Endothelial cell of umbilical vein (primary cell): ENCODE data around the gene LY6G6C. TPM values are rescaled to one million over a fixed set of nuclear protein-coding genes. Genes with fewer than 3 reads are reported as not detected.

Experiments used
- BruUV-seq: library from RNA; stranded (reverse); fragments of 400-500 nt; replicated peaks from 2 replicates; lab custom pipeline; 2021; lab: Mats Ljungman, UMichigan
- CTCF ChIA-PET: fragments of 300-600, 350-600 bp; sonication (Branson Sonifier 250); formaldehyde crosslinking; loops from one replicate; lab custom pipeline; 2021; ENCODE audit warnings: antibody characterized with exemption, inconsistent platforms; lab: Charles Lee
- POLR2A ChIA-PET: fragments of 300-600, 350-600 bp; sonication (Branson Sonifier 250); formaldehyde crosslinking; loops from one replicate; lab custom pipeline; 2021; ENCODE audit warnings: antibody characterized with exemption, inconsistent platforms; lab: Charles Lee
- DNase-seq: peaks from one replicate; pipeline ENCODE4 v3.0.0-alpha.2; 2011; ENCODE audit warnings: low read depth, low spot score
- FAIRE-seq: peaks from 2 replicates; lab custom pipeline; 2011; peaks lifted over from hg19 to GRCh38; lab: Jason Lieb, UNC
- H2AFZ ChIP-seq: 2 replicates; pipeline ENCODE4 v1.6.0; 2012; ENCODE audit warnings: low read depth, low read length, control low read depth, inconsistent platforms
- H3K27ac ChIP-seq: 2 replicates; pipeline ENCODE4 v1.5.1; 2011; ENCODE audit warnings: low read depth, mild to moderate bottlenecking, control low read depth, low read length, moderate library complexity; ENCODE audit not compliant: insufficient read depth
- H3K27me3 ChIP-seq, 2 experiments: 2 replicates each; pipeline versions ENCODE4 v1.6.0 to v1.6.1; 2011; ENCODE audit warnings: low read length in 2 of 2, mixed read lengths in 1 of 2; ENCODE audit not compliant: control insufficient read depth in 2 of 2, insufficient read depth in 2 of 2
- H3K36me3 ChIP-seq, 2 experiments: 2 replicates in 1 of 2; 3 replicates in 1 of 2; pipeline ENCODE4 v1.5.1; 2011; ENCODE audit warnings: low read length in 2 of 2, mild to moderate bottlenecking in 1 of 2, moderate library complexity in 1 of 2; ENCODE audit not compliant: control insufficient read depth in 2 of 2, insufficient read depth in 2 of 2; ENCODE audit errors: extremely low read depth in 1 of 2
- H3K4me1 ChIP-seq: 3 replicates; pipeline ENCODE4 v1.5.1; 2011; ENCODE audit warnings: mild to moderate bottlenecking, low read length; ENCODE audit not compliant: control insufficient read depth, insufficient read depth; ENCODE audit errors: extremely low read depth
- H3K4me2 ChIP-seq: 2 replicates; pipeline ENCODE4 v1.6.1; 2011; ENCODE audit warnings: low read length, control low read depth, mixed read lengths; ENCODE audit not compliant: insufficient read depth
- H3K4me3 ChIP-seq, 3 experiments: fragments of 200-600 bp in 1 of 3; sonication (generic), shearing (Covaris generic) in 1 of 3; replicated peaks in 1 of 3; 2 replicates each; pipeline ENCODE4 v1.5.1; 2011 to 2016; ENCODE audit warnings: control low read depth in 3 of 3, low read length in 3 of 3, mild to moderate bottlenecking in 2 of 3, inconsistent platforms in 1 of 3, low read depth in 1 of 3, moderate library complexity in 1 of 3; ENCODE audit not compliant: insufficient read depth in 1 of 3
- H3K79me2 ChIP-seq: 2 replicates; pipeline ENCODE4 v1.6.0; 2012; ENCODE audit warnings: low read length, inconsistent platforms; ENCODE audit not compliant: control insufficient read depth, insufficient read depth
- H3K9ac ChIP-seq: replicated peaks from 2 replicates; pipeline ENCODE3; 2011; ENCODE audit warnings: low read length, control low read depth; ENCODE audit not compliant: insufficient read depth; ENCODE audit errors: extremely low read depth
- H3K9me1 ChIP-seq: replicated peaks from 3 replicates; pipeline ENCODE4 v1.6.0; 2011; ENCODE audit warnings: mild to moderate bottlenecking, low read length; ENCODE audit not compliant: control insufficient read depth, insufficient read depth; ENCODE audit errors: extremely low read depth
- H3K9me3 ChIP-seq: replicated peaks from 2 replicates; pipeline ENCODE4 v1.5.1; 2012; ENCODE audit warnings: low read length, inconsistent platforms; ENCODE audit not compliant: control insufficient read depth, insufficient read depth
- H4K20me1 ChIP-seq: replicated peaks from 2 replicates; pipeline ENCODE3; 2011; ENCODE audit warnings: mild to moderate bottlenecking, low read length; ENCODE audit not compliant: control insufficient read depth, insufficient read depth; ENCODE audit errors: extremely low read depth
- CTCF ChIP-seq, 2 donors: IDR thresholded peaks; 1 replicate in 1 of 2; 2 replicates in 1 of 2; pipeline ENCODE4 v1.5.1; 2011; ENCODE audit warnings: low read length in 2 of 2, mild to moderate bottlenecking in 2 of 2, moderate library complexity in 2 of 2, control low read depth in 1 of 2, inconsistent platforms in 1 of 2, low read depth in 1 of 2; ENCODE audit not compliant: insufficient read depth in 1 of 2; ENCODE audit errors: extremely low read depth in 1 of 2
- EZH2 ChIP-seq: IDR thresholded peaks from 2 replicates; pipeline ENCODE4 v1.6.1; 2012; ENCODE audit warnings: borderline replicate concordance, low read depth, mild to moderate bottlenecking, moderate library complexity, low read length, inconsistent platforms; ENCODE audit not compliant: severe bottlenecking
- FOS ChIP-seq: IDR thresholded peaks from 2 replicates; pipeline ENCODE4 v1.6.1; 2011; ENCODE audit warnings: mild to moderate bottlenecking, low read length, moderate library complexity, borderline replicate concordance; ENCODE audit not compliant: insufficient read depth
- GATA2 ChIP-seq: IDR thresholded peaks from 2 replicates; pipeline ENCODE4 v1.7.0; 2011; ENCODE audit warnings: low read depth, mild to moderate bottlenecking, moderate library complexity, mixed read lengths, low read length; ENCODE audit not compliant: insufficient read length, insufficient read depth
- JUN ChIP-seq: IDR thresholded peaks from 2 replicates; pipeline ENCODE4 v1.6.1; 2011; ENCODE audit warnings: borderline replicate concordance, low read depth; ENCODE audit not compliant: insufficient read length, insufficient read depth
- MAX ChIP-seq: IDR thresholded peaks from 2 replicates; pipeline ENCODE4 v1.6.1; 2011; ENCODE audit not compliant: insufficient read depth, insufficient read length
- MYC ChIP-seq: IDR thresholded peaks from one replicate; pipeline ENCODE4 v1.6.1; 2011; ENCODE audit warnings: mild to moderate bottlenecking, low read depth, low read length
- POLR2A ChIP-seq: IDR thresholded peaks from 2 replicates; pipeline ENCODE4 v1.6.1; 2012; ENCODE audit warnings: low read depth, mild to moderate bottlenecking, control low read depth, low read length
- POLR2AphosphoS5 ChIP-seq: IDR thresholded peaks from 2 replicates; pipeline ENCODE4 v1.6.1; 2012; ENCODE audit warnings: low read depth, mild to moderate bottlenecking, control low read depth, low read length, moderate library complexity; ENCODE audit not compliant: insufficient read depth
- dilution Hi-C: fragments of 300-500 bp; cut with MboI; formaldehyde crosslinking; loops from one replicate; pipeline ENCODE4 v1.15.0; 2019; ENCODE audit warnings: low sequenced_read_pairs; ENCODE audit not compliant: extremely low pct_ligation_motif_present
- intact Hi-C: fragments of 100-400 bp; cut with micrococcal nuclease; formaldehyde crosslinking; loops from one replicate; pipeline ENCODE4 v1.10.0; 2022
- polyA plus RNA-seq, 4 experiments: library from polyadenylated mRNA; depleted of rRNA in 3 of 4; stranded (reverse) in 3 of 4; unstranded in 1 of 4; fragments of >200 nt; gene quantifications; 2 replicates each; pipeline versions ENCODE4 v1.2.1 to v1.2.3, GENCODE V29; 2011 to 2012; ENCODE audit warnings: missing spikeins in 1 of 4
- total RNA-seq: library from RNA; stranded (reverse); gene quantifications from 2 replicates; pipeline ENCODE4 v1.2.3, GENCODE V29; 2021

The LY6G6C gene
- total and polyA plus RNA-seq, 2 donors (not counting 3 experiments of a cell fraction or from before 2014, with no cell fraction given): 0.33 TPM; not detected in 1

- peaks cover under 1% of the 10 kb centered on the region for H3K4me1 ChIP-seq
- no TSS peak for BruUV-seq
- no peak overlapping the region for H2AFZ ChIP-seq
- no peak overlapping the region for H3K4me2 ChIP-seq
- no peak for TF ChIP-seq POLR2AphosphoS5
- TF ChIP-seq JUN: no peak
- TF ChIP-seq MAX: no peak
- TF ChIP-seq CTCF (IDR thresholded peaks at IDR 0.05; ENCODE audit: extremely low read depth in 1 of 2, insufficient read depth in 1 of 2, low read depth in 1 of 2, low read length in 2 of 2): no peak
- no peak for TF ChIP-seq POLR2A
- TF ChIP-seq FOS: no peak
- TF ChIP-seq EZH2: no peak
- no peak for TF ChIP-seq MYC
- TF ChIP-seq GATA2: no peak
- H3K27ac ChIP-seq: no peak overlapping the region
- dilution Hi-C loops (no loop called here), intact Hi-C loops (no loop called here)
- H3K27me3 ChIP-seq: no peaks in the 10 kb centered on the region
- FAIRE-seq: no peak
- no peaks in the 10 kb centered on the region for H3K36me3 ChIP-seq
- H4K20me1 ChIP-seq: no peaks in the 10 kb centered on the region
- H3K79me2 ChIP-seq: peaks cover 3% of the 10 kb centered on the region
- H3K9ac ChIP-seq: no peak overlapping the region
- H3K9me3 ChIP-seq: no peaks in the 10 kb centered on the region
- no peak overlapping the region for H3K4me3 ChIP-seq
- POLR2A ChIA-PET: no interaction called here
- CTCF ChIA-PET: no interaction called here
- no peak for DNase-seq
- H3K9me1 ChIP-seq: no peaks in the 10 kb centered on the region
These were observed 22.9 kb upstream of the LY6G6C start for GRCh38 chr6:31744422-31744821.
